Endodermal cell (in vitro differentiated cells): ENCODE measurements around the gene GALNT12. TPM values are rescaled to one million over a fixed set of nuclear protein-coding genes. Genes with fewer than 3 reads are reported as not detected.

Experiments
- DNase-seq: peaks from one replicate; pipeline ENCODE4 v3.0.0-alpha.2; 2017
- H3K27ac ChIP-seq: 2 replicates; pipeline ENCODE4 v1.5.1; 2013; ENCODE audit warnings: mild to moderate bottlenecking, low read depth, low read length, moderate library complexity
- H3K27me3 ChIP-seq: 2 replicates; pipeline ENCODE4 v1.6.1; 2013; ENCODE audit warnings: mild to moderate bottlenecking, low read length, moderate library complexity; ENCODE audit not compliant: insufficient read depth, control insufficient read depth, poor library complexity, severe bottlenecking
- H3K36me3 ChIP-seq: 2 replicates; pipeline ENCODE4 v1.7.0; 2013; ENCODE audit warnings: mild to moderate bottlenecking, low read length, moderate library complexity; ENCODE audit not compliant: control insufficient read depth, insufficient read depth
- H3K4me1 ChIP-seq: one replicate; pipeline ENCODE4 v1.7.0; 2013; ENCODE audit warnings: low read length; ENCODE audit not compliant: control insufficient read depth, insufficient read depth
- H3K4me3 ChIP-seq: 2 replicates; pipeline ENCODE4 v1.5.1; 2013; ENCODE audit warnings: mild to moderate bottlenecking, low read length, moderate library complexity
- H3K9ac ChIP-seq: 2 replicates; pipeline ENCODE4 v1.6.1; 2013; ENCODE audit warnings: mild to moderate bottlenecking, low read length, moderate library complexity; ENCODE audit not compliant: poor library complexity, severe bottlenecking; ENCODE audit errors: extremely low read depth
- H3K9me3 ChIP-seq: 2 replicates; pipeline ENCODE4 v1.6.1; 2013; ENCODE audit warnings: mild to moderate bottlenecking, low read length, moderate library complexity; ENCODE audit not compliant: control insufficient read depth
- H3K27ac Mint-ChIP-seq: 2 replicates; pipeline ENCODE4 v1.8.0; 2020; ENCODE audit warnings: mixed read lengths
- H3K27me3 Mint-ChIP-seq: 2 replicates; pipeline ENCODE4 v1.8.0; 2021; ENCODE audit warnings: mild to moderate bottlenecking, mixed read lengths; ENCODE audit not compliant: insufficient read depth
- H3K36me3 Mint-ChIP-seq: 2 replicates; pipeline ENCODE4 v1.8.0; 2020; ENCODE audit warnings: low read depth, mixed read lengths
- H3K4me1 Mint-ChIP-seq: 2 replicates; pipeline ENCODE4 v1.8.0; 2020; ENCODE audit warnings: mixed read lengths
- H3K4me3 Mint-ChIP-seq: 2 replicates; pipeline ENCODE4 v1.8.0; 2020; ENCODE audit warnings: mild to moderate bottlenecking, moderate library complexity, mixed read lengths
- H3K9me3 Mint-ChIP-seq: 2 replicates; pipeline ENCODE4 v1.8.0; 2020; ENCODE audit warnings: mild to moderate bottlenecking, mixed read lengths
- CTCF ChIP-seq: fragments of 200-600 bp; sonication (generic); conservative IDR thresholded peaks from 2 replicates; pipeline ENCODE4 v1.5.0; 2021; ENCODE audit warnings: antibody characterized with exemption, mild to moderate bottlenecking
- WGBS, 2 experiments: methylation state at CpG; one replicate each; pipeline versions ENCODE4 v1.1.5 to v1.1.7; 2013; ENCODE audit warnings: missing lambda C conversion rate in 2 of 2, mixed read lengths in 1 of 2; ENCODE audit not compliant: insufficient coverage in 1 of 2, insufficient read length in 1 of 2; 5-methylcytosine and 5-hydroxymethylcytosine counted together
- total RNA-seq, 2 donors: library from RNA; stranded (reverse); fragmentation: NEBNext Ultra II Directional in 1 of 2; extraction: Animal tissue kit (Norgen Biotek cat#: 25700) in 1 of 2; gene quantifications; 2 replicates in 1 of 2; 3 replicates in 1 of 2; pipeline ENCODE4 v1.2.1, GENCODE V29; 2021

The GALNT12 gene
- total RNA-seq, 2 donors from 2014 or later: 24.0 to 56.3 TPM

DNA sequence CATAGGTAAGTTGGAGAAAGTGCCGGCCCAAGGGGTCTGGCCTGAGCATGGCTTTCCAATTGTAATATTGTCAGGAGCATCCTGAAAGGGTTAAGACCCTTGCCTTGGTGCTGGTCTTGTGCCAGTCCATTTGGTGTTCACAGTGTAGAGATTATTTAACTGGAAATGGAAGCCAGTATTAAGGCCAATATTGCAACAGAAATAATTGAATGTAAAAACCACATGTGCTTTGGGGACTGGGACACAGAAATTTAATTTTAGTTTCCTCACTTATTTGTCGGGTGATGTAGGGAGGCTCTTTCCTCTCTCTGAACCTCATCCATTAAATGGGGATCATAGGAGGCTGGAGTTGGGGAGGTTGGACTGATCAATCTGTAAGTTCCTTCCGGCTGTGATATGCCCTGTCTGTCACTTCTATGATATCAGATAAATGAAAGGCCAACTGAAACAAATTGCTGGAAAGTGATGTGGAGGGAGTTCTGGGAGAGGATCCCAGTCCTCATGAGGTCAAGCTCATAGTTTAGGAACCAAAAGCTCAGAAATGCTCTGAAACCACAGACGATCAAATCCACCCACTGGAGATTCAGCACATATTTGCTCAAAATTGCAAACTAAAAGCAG is 81.4 kb downstream of the GALNT12 start:
- Mint-ChIP-seq H3K4me3 (no peak overlapping the region), H3K4me1 (no peaks in the 10 kb centered on the region), H3K36me3 (no peaks in the 10 kb centered on the region), H3K27me3 (peaks cover 3% of the 10 kb centered on the region), H3K27ac (no peak overlapping the region), H3K9me3 (no peaks in the 10 kb centered on the region)
- no peak overlapping the region for H3K4me3 ChIP-seq
- no peak for TF ChIP-seq CTCF
- 77 to 97% methylated on average over 3 to 4 of the region's 4 CpGs for WGBS, 2 experiments
- no peaks in the 10 kb centered on the region for H3K36me3 ChIP-seq
- H3K9me3 ChIP-seq: no peaks in the 10 kb centered on the region
- no peak overlapping the region for H3K9ac ChIP-seq
- DNase-seq: peak; percentile 9
- H3K27me3 ChIP-seq: no peaks in the 10 kb centered on the region
- no peaks in the 10 kb centered on the region for H3K4me1 ChIP-seq
- no peak overlapping the region for H3K27ac ChIP-seq

- peaks cover 3% of the 10 kb centered on the region for H3K27me3 Mint-ChIP-seq
- no peak overlapping the region for H3K27ac ChIP-seq
- no peak overlapping the region for H3K9ac ChIP-seq
- H3K9me3 Mint-ChIP-seq: no peaks in the 10 kb centered on the region
- H3K4me3 Mint-ChIP-seq: no peak overlapping the region
- no peaks in the 10 kb centered on the region for H3K4me1 Mint-ChIP-seq
- no peaks in the 10 kb centered on the region for H3K27me3 ChIP-seq
- no peaks in the 10 kb centered on the region for H3K9me3 ChIP-seq
- WGBS, 2 experiments: 94% methylated on average over 7 of the region's 7 CpGs
- no peak overlapping the region for H3K27ac Mint-ChIP-seq
- H3K4me3 ChIP-seq: no peak overlapping the region
- H3K4me1 ChIP-seq: no peaks in the 10 kb centered on the region
- no peaks in the 10 kb centered on the region for H3K36me3 Mint-ChIP-seq
- H3K36me3 ChIP-seq: no peaks in the 10 kb centered on the region
- DNase-seq: no peak
- TF ChIP-seq CTCF: no peak
Observed at GRCh38 chr9:98890256-98890655, 82.8 kb downstream of the GALNT12 start.

GRCh38 chr9:98892288-98892687 is 84.8 kb downstream of the GALNT12 start:
- Mint-ChIP-seq H3K27ac (no peak overlapping the region), H3K9me3 (peaks cover 11% of the 10 kb centered on the region), H3K4me3 (no peak overlapping the region), H3K36me3 (no peaks in the 10 kb centered on the region), H3K4me1 (no peaks in the 10 kb centered on the region), H3K27me3 (peaks cover 3% of the 10 kb centered on the region)
- 89% methylated on average over 1 of the region's 1 CpG; no CpG with 5 or more reads in 1 of the 2 experiments for WGBS, 2 experiments
- TF ChIP-seq CTCF: no peak
- Histone ChIP-seq H3K36me3 (no peaks in the 10 kb centered on the region), H3K9me3 (peaks cover 11% of the 10 kb centered on the region), H3K4me1 (no peaks in the 10 kb centered on the region), H3K27me3 (no peaks in the 10 kb centered on the region), H3K4me3 (no peak overlapping the region), H3K9ac (no peak overlapping the region), H3K27ac (no peak overlapping the region)
- DNase-seq: no peak
